ENCODE data around the gene FAR1.

FAR1 gene

DNA sequence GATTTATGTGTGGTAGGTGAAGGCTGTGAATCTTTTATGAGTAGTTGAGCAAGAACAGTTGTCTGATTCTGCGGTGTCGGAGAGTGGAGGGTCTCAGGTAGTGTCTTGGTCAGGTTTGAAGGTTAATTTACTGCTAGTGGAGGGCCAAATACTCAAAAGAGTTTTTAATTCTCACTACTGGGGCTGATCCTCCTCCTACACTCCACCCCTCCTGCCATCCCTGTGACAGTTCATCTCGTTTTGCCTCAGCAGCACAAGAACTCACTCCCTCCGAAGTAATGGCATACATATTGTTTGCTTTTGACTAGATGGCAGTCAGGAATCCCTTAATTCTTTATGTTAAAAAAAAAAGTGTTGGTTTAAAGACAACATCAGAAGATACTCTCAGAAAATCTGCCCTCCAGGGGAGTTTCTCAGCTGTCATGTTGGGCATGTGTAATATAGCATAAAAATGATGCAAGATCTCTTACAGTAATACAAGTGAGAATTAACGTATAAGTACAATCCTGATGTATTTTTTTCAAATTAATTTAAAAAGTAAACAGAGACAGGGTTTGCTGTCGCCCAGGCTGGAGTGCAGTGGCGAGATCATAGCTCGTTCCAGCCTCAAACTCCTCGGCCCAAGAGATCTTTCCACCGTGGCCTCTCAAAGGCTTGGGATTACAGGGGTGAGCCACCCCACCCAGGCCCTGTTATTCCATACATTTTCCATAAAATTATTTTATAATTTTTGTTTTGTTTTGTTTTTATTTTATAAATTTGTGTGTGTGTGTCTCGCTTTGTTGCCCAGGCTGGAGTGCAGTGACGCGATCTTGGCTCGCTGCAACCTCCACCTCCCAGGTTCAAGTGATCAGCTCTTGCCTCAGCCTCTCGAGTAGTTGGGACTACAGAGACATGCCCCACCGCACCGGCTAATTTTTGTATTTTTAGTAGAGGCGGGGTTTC, 1.3 kb downstream of the FAR1 start:
- DNase-seq (ENCODE audit: low spot score) = no peak

DNA sequence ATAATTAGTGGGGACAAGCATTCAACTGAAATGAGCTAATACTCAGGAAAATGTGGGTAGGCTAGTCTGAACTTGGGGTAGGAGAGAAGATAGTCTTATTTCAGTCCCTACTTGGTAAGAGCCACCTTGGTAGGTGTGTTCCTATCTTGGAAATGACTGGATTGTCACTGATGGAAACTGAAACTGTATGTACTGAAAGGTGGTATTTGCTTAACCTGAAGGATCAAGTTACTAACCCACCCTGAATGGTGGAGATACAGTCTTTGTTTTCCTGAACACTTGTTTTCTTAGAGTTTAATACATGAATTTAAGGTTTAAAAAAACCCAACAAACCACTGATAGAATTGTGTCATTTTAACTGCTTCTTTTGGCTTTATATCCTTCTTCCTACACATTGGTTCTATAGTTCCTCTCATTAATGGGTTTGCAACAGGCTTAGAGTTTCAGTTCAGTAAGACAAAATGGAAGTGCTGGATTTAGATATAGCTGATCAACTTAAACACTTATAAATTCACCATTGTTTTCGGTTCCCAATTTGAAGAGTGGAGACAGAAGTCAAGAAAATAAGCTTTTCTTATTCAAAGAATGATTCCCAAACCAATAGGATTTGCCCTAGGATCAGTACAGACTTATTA, 4.2 kb downstream of the FAR1 start:
- DNase-seq (ENCODE audit: low spot score) = no peak

DNA sequence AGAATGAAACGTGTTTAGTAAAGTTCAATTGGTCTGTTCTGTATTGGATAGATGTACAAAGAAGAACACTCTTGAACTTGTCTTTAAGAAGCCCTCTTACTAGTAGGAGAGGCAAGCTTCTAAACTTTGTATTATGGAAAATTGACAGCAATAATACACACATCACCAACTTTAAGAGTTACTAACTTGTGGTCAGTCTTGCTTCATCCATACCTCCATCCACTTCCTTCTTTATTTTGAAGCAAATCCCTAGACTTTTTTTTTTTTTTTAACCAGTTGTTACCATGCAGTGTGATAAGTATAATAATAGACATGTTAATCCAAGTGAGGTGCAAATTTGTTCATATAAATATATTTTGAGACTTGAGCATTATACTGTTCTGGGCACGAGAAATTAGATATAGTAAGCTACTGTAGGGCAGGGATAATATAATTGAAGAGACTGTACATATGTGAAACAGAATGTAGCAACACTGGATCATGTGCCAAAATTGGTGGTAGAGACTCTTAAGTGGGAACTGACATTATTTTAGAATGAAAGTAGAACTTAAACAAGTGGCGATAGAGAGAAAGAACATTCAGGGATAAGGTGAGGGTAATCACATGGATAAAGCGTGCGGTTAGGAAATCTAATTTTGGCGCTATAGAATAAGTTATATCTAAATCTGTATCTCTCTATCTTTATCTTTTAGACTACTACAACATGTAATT, 6.5 kb downstream of the FAR1 start:
- DNase-seq (ENCODE audit: low spot score) = no peak

DNA sequence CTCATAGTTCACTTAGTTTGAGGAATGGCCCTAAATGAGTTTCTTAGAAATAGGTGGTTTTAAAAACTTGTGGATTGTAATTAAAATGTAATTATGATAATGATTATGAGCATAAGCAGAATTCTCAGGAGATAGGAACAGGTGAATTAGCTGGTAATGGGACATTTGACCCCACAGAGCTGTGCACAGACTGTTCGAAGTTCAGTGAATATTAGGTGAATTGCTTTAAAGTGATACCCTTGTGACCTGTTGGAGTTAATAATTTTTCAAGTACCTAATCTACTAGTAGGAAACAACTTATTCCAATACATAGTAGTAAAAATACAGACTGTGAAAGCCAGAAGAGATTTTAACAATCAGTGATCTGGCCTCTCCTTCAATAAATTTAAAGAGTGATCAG, 8.1 kb downstream of the FAR1 start:
- no peak for DNase-seq (ENCODE audit: low spot score)

DNA sequence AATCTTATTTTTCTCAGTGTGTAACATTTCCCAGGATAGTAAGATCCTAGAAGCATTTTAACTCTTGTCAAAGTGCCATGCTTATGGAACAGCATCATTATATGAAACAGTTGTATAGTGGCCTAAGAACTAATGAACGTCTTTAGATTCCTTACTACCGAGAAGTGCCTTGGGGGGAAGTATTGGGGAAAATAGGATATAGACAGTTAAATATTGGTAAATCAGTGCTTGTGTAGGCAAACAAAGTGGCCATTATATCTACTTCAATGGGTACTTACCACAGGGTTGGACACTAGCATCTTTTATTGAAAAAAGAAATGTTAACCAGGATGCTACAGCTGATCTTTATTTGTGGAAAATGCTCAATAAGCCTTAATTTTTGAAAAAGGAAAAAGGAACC, 11.3 kb downstream of the FAR1 start:
- no peak for DNase-seq (ENCODE audit: low spot score)

DNA sequence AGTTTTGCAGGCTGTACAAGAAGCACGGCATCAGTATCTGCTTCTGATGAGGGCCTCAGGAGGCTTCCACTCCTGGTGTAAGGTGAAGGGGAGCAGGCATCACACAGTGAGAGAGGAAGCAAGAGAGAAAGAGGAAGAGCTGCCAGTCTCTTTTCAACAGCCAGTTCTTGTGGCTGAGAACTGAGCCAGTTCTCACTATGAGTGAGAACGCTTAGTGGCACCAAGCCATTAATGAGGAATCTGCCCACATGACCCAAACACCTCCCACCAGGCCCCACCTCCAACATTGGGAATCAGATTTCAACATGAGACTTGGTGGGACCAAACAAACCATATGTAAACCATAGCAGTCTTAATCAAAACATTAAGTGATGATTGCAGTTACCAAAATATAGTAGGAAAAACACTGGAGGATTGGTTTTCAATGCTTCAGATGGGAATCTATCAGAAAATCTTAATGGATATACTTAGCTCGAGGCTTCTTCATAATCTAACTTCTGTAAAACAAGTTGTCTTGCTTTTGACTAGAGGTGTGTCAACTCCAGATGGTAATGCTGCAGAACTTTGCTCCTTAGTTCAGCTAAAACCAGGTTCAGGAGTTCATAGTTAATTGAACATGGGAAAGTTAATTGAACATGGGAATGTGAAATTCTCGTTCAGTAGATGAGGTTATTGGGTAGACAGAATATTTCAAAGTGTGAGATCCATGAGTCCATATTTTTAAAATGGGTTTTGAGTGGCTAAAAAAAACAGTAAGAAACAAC, 12.2 kb downstream of the FAR1 start:
- no peak for DNase-seq (ENCODE audit: low spot score)

DNA sequence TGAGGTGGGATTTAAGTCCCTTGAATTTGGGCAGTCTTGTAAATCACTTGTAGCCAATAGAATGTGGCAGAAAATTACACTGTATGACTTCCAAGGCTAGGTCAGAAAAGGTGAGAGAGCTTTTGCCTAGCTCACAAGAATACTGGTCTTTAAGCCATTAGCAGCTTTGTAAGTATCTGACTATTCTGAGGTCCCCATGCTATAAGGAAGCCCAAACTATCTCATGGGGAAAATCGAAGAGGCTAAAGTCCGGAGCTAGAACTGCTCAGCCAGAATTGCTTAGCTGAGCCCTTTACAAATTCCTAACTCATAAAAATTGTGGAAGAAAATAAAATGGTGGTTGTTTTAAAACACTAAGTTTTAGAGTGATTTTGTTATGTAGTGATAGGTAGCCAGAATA, 13.0 kb downstream of the FAR1 start:
- DNase-seq (ENCODE audit: low spot score) = no peak

DNA sequence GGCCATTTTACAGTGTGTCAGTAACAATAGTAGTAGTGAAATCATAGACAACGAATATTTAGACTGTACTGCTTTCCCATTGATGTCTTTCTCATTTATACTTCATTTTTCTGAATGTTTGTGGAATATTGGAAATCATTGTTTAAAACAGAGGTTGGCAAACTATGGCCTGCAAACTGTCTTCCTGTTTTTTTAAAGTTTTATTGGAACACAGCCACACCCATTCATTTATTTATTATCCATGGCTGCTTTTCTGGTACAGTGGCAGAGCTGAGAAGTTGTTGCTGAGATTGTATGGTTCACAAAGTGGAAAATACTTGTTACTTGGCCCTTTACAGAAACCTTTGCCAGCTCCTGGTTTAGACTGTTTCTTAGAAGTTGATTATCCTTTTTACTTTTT, 13.7 kb downstream of the FAR1 start:
- no peak for DNase-seq (ENCODE audit: low spot score)

DNA sequence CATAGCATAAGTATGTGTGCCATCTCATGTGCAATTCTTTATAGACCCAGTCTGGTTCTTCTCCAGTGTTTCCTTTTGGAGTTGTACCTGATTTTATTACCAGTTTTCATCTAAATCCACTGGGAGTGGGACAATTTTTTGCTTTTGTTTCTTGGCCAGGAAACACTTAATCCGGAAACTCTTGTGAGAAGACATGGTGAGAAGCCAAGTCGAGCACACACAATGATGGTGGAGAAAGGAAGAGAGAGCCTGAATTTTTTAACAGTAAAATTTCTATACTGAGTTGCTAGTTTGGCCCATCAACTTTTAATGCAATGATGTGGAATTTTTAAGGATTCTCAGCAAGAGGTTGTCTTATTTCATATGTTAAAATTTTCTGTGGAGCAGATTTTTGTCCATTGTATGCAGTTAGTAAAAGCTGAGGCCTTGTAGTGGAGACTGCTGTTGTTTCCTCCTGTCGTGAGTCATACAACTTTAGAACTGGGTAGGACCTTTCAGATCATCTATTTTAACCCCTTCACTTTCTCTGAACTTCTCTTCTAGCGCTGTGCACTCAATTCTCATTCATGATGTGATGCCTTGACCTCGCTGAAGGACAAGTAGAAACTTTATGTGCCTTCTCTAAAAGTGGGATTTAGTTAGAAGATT, 17.1 kb downstream of the FAR1 start:
- no peak for DNase-seq (ENCODE audit: low spot score)

DNA sequence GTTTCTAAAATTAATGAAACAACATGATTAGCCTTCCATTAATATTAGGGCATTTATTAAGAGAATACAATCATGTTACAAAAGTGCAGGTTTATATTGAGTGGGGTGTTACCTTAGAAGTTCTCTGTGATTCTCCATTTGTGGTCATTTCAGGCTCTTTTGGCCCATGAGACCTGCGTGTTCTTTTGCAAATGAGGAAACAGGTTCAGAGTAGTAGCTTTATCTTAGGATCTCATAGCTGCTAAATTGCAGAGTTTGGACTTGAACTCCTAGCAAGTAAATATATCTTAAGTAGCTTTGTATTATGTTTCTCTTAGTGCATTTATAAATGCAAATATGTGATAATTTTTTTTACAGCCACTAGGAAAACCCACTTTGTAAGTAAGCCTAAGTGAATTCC, 18.3 kb downstream of the FAR1 start:
- no peak for DNase-seq (ENCODE audit: low spot score)

DNA sequence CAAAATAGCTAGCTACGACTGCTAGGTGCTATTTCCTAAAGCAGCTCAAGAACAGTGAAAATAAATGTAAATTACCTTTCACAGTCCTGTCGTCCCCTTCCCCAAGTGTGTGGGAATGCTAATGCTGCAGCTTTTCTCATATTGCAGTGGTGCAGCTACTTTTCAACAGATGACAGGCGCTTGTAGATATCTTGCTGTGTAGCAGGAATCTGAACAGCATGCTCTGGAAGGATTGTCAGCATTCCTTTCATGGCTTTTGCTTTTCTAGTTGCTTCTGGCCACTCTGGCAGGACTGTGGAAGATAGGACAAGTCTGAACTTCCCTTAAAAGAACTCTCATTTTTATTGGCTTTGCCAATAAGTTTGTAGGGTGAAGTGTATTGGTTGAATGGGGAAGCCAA, 18.8 kb downstream of the FAR1 start:
- no peak for DNase-seq (ENCODE audit: low spot score)

DNA sequence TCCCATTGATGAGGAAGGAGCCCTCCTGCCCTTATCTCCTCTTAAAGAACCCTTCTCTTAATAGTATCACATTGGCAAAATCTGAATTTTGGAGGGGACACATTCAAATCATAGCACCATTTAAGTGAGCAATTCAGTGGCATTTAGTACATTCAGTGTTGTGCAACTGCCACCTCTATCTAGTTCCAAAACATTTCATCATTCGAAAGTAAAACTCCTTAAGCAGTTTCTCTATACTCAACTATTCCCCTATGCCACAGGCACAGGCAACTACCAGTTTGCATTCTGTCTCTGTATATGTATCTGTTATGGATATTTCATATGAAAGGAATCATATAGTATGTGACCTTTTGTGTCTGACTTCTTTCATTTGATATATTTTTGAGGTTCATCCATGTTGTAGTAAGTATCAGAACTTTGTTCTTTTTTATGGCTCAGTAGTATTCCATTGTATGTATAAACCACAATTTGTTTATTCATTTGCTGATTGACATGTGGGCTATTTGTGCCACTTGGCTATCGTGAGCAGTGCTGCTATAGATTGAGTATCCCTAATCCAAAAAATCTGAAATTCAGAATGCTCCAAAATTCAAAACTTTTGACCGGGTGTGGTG, 22.9 kb downstream of the FAR1 start:
- no peak for DNase-seq (ENCODE audit: low spot score)

DNA sequence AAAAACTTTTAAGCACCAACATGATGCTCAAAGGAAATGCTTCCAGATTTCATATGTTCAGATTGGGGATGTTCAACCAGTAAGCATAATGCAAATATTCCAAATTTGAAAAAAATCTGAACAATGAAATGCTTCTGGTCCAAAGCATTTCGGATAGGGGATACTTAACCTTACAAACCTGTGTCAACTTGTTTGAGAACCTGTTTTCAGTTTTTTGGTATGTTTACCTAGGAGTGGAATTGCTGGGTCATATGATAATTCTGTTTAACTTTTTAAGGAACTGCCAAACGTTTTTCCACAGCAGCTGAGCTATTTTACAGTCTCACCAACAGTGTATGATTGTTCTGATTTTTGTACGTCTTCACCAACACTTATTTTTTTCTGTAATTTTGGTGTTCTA, 23.7 kb downstream of the FAR1 start:
- DNase-seq (ENCODE audit: low spot score) = no peak

DNA sequence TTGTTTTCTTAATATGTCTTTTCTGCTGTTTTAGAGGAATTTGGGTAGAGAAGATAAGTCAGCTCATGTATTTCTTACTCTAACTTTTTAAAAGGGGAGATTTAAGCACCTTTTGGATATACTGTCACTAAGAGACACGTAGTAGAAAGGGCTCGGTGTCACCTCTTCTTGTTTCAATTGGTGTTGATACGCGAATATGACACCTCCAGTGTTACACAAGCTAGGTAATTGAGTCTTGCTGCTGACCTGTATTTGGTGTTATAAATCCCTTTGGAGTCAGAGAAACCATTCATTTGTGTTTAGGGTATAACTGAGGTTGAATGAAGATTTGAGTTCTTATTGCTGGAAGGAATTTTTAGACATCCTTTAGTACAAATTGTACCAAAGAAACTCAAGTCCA, 25.6 kb downstream of the FAR1 start:
- DNase-seq (ENCODE audit: low spot score) = no peak

DNA sequence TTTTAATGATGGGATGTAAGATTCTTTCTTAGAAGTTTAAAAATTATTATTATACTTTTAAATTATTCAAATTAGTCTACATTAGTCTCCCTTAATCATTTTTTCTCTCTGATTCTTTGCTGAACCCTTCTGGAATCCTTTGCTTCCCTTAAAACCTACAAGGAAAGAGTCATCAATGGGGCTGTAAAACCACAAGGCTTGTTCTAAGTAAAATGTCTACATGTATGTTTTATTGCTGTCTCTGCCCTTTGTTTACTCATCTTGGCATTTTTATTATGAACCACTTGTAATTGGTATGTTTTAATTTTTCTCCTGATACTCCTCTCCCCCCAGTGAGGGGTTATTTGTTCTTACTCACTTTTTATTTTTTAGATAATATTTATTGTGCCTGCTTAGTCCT, 27.4 kb downstream of the FAR1 start:
- DNase-seq (ENCODE audit: low spot score) = no peak

DNA sequence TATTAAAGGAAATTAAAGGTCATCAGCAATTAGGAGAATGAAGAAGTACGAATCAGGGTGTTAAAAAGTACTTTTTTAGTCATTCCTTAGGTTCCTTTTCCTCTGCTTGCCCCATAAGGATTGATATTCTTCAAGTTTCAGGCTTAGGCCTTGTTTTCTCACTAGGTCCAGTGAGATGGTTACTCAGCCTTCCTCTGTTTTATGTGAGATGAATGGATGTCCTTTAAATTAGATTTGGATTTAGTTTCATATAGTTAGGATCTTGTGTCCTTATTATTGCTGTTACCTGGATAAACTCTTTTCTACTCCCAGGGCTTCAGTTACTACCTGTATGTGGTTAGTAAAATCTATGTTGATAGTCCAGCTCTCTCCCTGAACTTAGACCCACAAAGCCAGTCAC, 29.2 kb downstream of the FAR1 start:
- no peak for DNase-seq (ENCODE audit: low spot score)

DNA sequence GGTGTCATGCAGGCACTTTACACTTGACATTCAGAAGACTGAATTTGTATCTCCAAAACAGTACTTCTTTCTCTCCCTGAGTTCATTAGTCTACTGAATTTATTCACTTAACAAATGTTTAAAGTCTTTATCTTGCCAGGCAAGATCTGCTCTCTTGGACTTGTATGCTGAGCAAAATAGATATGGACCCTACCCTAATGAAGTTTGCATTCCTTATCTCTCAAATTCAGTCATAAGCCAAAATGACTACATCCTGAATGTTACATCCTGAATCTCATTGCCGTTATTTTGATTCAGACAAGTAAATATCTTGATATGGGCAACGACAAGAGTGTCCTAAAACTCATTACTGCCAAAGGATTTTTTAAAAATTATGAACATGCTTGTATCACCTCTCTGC, 29.7 kb downstream of the FAR1 start:
- DNase-seq (ENCODE audit: low spot score) = no peak

DNA sequence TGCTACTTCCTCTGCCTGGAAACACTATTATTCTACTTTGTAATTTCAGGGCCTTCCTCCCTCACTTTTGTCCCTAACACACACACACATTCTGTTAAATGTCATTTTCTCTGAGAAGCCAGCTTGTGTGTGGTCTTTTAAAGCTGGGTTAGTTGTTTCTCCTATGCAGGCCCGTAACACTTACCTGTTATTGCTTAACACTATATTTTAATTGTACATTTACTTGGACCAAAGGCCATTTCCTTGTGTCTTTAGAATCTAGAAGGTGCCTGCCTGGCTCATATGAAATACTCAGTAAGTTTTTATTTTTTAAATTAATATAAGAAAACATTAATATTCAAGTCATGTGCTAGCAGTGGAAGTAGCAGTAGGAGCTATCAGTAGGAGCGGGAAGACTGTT, 30.6 kb downstream of the FAR1 start:
- no peak for DNase-seq (ENCODE audit: low spot score)

DNA sequence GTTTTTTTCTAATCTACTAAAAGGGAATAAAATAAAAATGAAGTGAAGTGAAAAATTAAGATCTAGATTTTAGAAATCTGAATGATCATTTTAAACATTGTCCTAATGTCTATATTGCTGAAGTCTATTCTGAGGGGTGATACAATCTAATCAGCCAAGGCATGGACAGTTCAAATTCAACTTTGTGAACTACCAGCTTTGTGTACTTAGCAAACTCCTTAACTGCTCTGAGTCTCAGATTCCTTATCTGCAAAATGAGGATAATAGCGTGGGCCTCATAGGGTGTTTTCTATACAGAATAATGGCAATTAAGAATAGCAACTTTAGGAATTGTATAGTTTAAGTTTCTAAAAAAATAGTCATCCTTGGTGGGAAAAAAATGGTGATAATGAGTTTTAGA, 31.4 kb downstream of the FAR1 start:
- DNase-seq (ENCODE audit: low spot score) = no peak

DNA sequence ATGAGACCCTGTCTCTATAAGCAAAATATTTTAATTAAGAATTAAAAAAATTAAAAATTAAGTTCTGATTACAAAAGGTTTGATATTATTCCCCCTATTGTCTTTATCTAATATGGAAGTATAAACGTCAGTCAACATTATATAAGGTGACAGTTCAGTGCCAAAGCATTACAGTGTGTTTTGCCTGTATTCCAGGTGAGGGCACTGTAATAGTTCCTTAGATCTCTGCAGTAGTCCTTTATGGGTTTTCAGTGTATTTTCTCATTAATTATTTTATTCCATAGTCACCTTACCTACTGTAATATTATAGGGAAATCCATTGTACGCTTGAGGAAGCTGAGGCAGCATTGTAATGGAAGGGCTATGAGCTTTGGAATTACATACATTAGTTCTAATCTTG, 33.0 kb downstream of the FAR1 start:
- DNase-seq (ENCODE audit: low spot score) = no peak

DNA sequence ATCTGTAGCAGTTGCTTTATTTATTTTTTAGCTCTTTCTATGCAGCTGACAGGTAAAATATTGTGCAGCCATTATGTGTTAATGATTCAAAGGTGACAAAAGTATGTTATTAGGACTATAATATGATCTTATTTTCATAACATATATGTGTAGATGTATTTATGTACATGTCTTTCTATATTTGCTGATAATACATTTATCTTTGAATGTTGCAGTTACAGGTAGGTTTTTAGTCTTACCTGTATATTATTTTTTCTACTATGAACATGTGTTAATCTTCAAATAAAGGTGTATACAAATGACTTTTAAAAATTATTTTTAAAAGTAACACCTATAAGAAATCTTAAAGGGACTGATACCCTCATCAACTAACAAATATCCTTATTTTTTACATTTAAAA, 33.6 kb downstream of the FAR1 start:
- no peak for DNase-seq (ENCODE audit: low spot score)

Measured in germinal center (tissue), 1 donor.